HG03378 (cell line): Measurements from ENCODE around the gene FHL3.
A peak's percentile ranks its signal among the peaks of the same experiment; 100 is the strongest.
"Not testable (repeated sequence)": the region's sequence is repeated elsewhere in the genome, so short reads cannot be mapped to it uniquely, and the experiment has no call there.

Source experiments
- ATAC-seq: cut with Tn5 transposase; IDR thresholded peaks from one replicate; pipeline ENCODE4 v1.9.1; 2021; ENCODE audit warnings: mild to moderate bottlenecking, moderate library complexity; ENCODE audit not compliant: unreplicated experiment

The FHL3 gene

GRCh38 chr1:38037221-38037939 is 32.1 kb upstream of the FHL3 start:
- ATAC-seq = no peak

DNA sequence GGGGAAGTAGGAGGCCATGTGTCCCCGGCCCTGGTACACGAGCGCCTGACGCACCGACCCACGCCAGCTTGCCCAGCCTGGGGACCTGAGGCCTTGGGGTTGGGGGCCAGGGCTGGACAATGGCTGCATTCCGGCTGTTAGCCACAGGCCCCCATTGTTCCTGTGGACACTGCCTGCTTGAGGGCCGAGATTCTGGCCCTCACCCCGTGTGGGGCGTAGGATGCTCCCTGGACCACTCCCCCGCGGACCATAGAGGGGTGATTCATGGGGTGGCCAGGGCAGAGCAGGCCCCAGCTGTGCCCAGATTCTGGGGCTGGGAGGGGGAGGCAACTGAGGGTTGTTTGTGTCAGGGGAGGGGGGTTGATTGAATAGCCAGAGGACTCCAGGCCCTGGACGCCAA is 29.6 kb upstream of the FHL3 start:
- ATAC-seq = no peak

- ATAC-seq = not testable (repeated sequence)
Observed at GRCh38 chr1:38032992-38033391, 27.7 kb upstream of the FHL3 start.

- no peak for ATAC-seq
Observed at GRCh38 chr1:38031513-38031866, 26.2 kb upstream of the FHL3 start.

GRCh38 chr1:38030596-38031512 is 25.5 kb upstream of the FHL3 start:
- ATAC-seq = no peak

DNA sequence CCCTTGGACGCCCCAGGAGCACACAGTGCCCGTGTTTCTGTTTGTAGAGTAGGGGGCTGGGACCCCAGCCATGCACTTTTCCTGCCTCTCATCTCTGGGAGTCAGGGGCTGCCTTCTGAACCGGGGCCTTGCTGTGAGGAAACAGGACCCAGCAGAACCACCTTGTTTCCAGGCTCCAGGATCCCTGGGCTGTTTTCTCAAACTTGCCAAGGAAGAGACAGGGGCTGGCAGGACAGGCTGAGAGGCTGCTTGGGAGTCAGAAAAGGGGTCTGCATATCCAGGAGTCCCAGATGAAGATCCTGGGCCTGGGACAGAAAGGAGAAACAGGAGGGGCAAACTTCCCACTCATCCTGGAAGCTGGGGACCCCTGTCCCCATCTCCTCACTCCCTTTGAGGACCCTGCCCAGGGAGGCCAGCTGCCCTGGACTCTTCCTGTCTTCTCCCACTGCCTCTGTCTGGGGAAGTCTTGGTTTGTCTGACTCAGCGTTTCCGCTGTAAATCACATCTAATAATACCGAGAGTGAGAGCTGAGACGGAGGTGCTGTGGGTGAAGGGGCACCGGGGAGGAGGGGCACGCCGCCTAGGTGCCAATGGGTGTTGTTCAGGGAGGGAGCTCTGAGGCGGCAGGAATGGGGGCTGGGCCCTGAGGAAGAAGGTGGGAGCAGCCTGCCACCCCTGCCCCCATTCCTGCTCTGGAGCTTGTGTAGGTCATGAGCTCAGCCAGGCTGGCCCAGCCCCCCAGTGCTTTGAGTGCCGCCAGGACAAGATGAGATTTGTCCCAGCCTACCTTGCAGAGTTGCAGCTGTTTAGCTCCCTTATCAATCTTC is 24.6 kb upstream of the FHL3 start:
- no peak for ATAC-seq

DNA sequence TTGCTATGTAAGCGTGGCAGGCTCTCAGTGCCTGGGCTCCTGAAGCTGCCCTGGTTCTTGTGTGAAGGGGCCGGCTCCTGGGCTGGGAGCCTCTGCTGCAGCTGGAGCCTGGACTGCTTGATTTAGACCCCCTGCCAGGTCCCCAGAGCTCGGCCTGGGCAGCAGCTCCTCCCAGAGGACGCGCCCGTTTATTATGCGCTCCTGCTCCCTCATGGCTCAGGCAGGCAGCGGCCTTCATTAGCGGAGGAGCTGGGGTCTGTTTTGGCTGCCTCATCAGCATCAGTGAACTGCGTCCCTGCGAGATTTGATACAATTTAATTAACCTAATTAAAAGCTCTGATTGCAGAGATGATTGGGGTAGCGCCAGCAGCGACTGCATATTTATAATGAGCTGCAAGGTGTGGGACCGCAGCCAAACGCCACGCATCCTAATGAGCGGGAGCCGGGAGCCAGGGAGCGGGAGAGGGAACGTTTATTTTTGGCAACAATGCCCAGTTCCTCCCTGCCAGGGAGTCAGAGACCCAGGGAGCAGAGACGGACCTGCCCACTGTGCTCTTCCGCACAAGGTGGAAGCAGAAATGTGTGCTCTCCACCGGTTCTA is 23.9 kb upstream of the FHL3 start:
- no peak for ATAC-seq

- ATAC-seq = no peak
Observed at GRCh38 chr1:38028671-38029070, 23.4 kb upstream of the FHL3 start.

GRCh38 chr1:38028105-38028591 is 22.8 kb upstream of the FHL3 start:
- peak; percentile 61 for ATAC-seq

DNA sequence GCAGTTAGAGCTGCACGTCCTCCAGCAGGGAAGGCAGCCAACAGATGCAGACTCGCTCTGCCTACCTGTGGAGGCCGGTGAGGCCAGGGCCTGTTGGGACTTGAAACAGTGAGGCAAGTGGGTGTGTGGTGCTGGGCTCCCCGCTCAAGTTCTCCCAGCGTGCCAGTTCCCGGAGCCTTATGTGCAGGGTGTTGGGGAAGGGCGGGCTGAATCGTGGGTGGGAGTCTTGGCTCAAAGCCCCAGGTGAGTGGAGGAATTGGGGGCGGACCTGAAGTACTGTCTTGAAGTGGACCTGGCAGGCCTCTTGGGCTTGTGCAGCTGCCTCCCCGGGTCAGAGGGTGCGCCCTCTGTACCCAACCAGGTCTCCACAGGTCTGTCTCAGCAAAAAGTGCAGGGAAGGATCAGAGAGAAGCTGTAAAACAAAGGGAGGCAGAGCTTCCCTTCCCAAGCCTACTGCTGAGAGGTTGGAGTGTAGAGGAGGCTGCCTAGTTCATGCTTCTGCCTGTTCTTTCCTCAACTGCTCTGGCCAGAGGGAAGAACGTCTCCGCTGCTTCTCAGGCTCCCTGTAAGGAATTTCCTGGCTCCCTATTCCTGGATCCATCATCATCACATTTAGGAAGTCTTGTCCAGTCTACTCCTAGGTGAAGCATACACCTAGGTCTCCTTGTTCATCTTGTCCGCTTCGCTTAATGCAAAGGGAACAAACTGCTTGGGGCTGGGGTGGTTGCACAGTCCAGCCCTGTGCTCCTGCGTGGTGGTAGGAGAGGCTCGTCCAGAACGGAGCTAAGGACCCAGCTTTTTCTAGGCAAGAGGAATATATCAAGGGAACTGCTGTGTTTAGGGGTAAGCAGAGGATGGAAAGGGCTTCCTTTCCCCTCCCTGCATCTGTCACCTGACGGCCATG is 22.1 kb upstream of the FHL3 start:
- no peak for ATAC-seq

DNA sequence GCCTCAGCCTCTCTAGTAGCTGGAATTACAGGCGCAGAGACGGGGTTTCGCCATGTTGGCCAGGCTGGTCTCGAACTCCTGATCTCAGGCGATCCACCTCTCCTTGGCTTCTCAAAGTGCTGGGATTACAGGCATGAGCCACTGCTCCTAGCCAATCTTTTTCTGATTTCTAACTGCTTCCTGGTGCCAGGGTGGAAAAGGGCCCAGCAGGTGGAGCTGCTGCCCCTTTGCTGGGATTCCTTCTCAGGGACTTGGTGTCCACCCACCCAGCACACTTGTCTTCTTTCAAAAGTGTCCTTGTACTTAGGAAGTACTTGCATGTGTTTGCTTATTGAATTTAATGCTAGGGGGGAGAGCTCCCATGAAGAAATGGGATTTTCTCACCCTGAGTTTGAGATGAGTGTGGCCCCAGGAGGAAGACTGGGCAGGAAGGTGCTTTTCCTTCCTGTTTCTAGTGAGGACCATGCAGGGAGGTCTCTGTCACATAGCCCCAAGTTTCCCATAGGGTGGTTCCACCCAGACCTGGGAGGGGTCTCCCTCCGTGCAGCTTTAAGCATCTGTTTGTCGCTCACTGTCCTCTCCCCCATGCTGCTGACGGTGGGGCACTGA is 21.4 kb upstream of the FHL3 start:
- no peak for ATAC-seq

DNA sequence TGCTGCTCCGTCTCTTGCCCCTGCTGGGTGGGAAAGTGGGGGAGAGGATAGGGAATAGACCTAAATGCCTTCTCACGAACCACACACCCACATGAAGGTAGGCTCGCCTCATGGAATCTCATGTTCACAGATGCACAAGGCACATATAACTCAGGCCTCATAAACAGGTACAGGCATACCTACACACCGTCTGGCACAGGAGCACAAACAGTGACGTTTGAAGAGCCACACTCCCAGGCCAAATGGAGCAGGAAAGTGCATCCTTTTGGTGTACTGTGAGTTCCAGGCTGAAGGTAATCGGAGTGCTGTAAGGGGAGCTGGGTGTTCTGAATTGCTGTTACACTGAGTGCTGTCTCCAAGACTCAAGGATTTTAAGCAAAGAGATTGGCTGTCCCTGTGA is 20.4 kb upstream of the FHL3 start:
- no peak for ATAC-seq

- no peak for ATAC-seq
Observed at GRCh38 chr1:38025233-38025632, 19.9 kb upstream of the FHL3 start.

- no peak for ATAC-seq
Observed at GRCh38 chr1:38022810-38023209, 17.5 kb upstream of the FHL3 start.

DNA sequence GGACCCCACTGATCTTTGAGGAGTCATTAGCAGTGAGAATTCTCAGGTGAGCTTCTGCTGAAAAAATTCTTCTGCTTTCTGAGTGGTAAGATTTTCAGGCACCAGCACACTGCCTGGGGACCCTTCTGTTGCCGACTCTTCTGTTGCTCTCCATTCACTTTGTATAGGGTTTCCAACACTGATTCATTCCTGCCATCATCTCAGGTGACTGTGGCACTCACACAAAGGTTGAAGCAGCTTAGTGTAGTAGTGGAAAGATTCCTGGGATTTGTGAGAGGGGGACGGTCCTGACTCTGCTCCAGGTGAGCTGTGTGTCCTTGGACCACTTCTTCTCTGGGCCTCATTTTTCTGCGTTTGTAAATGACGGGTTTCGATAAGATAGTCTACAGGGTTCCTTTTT is 16.7 kb upstream of the FHL3 start:
- ATAC-seq = no peak

- no peak for ATAC-seq
Observed at GRCh38 chr1:38020396-38020795, 15.1 kb upstream of the FHL3 start.

GRCh38 chr1:38018864-38019343 is 13.6 kb upstream of the FHL3 start:
- ATAC-seq = no peak

DNA sequence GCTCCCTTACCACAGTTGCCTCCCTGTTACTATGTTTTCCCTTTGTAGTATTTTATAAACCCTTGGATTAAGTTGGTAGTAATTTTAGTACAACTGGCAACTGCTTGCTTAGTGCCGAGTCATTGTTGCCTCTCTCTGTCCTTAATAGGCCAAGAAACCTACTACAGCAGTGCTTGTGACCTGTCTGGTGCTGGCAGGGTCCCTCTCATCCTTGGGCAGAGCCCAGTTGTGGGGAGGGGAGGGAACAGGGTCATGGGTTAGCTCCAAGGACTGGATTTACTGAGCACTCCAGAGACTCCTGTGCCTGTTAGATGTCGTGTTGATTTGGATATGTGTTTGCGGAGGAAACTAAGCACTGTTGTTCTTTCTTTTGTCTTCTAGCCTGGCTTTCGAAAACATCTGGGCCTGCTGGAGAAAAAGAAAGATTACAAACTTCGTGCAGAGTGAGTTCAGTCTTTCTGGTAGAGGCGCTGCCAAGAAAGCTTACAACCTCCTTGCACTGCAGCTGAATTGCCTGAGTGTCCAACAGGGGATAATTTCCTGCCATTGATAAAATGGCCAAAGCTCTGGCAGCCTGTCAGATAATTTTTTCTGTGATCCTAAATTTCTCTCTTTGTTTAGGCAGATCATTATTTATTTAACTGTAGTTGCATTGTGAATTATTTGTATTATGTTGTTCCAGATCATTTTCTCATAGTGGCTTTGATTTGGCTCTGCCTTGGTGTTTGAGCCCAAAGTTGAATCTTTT is 10.8 kb upstream of the FHL3 start:
- no peak for ATAC-seq
